Nucleus accumbens (tissue), 56 donors: ENCODE data around the gene PPY.
"Not testable (repeated sequence)": the region's sequence is repeated elsewhere in the genome, so short reads cannot be mapped to it uniquely, and the experiment has no call there.

Experiments
- DNase-seq, 56 donors: peaks; one replicate each; lab custom pipeline; 2025; lab: John Stamatoyannopoulos, UW

PPY gene

GRCh38 chr17:43907998-43908721 lies 34.1 kb downstream of the PPY start:
- DNase-seq = peak in 55 of 56 donors; percentile 12 to 90 (median 76)

GRCh38 chr17:43907425-43907981 lies 34.8 kb downstream of the PPY start, which contains the start of gene MPP2:
MPP2 (minus strand) TSS chr17:43907536; CDS start chr17:43904460, 3,076 bp downstream.
- DNase-seq = peak in 55 of 56 donors; percentile 31 to 91 (median 75)

GRCh38 chr17:43906951-43907424 lies 35.3 kb downstream of the PPY start:
- peak in 20 of 56 donors; percentile 36 to 76 (median 62) for DNase-seq

GRCh38 chr17:43905985-43906852 lies 36.1 kb downstream of the PPY start:
- peak in 55 of 56 donors; percentile 36 to 91 (median 80) for DNase-seq

- peak in 12 of 56 donors; percentile 5 to 30 (median 19) for DNase-seq
Measured at GRCh38 chr17:43905400-43905984, 36.8 kb downstream of the PPY start.

- DNase-seq = no peak
Measured at GRCh38 chr17:43901861-43902589, 40.3 kb downstream of the PPY start.

GRCh38 chr17:43900858-43901754 lies 41.2 kb downstream of the PPY start:
- no peak for DNase-seq

- peak; percentile 16 to 92 (median 74) for DNase-seq
Measured at GRCh38 chr17:43900183-43900857, 42.0 kb downstream of the PPY start.

- no peak for DNase-seq
Measured at GRCh38 chr17:43898446-43898845, 43.8 kb downstream of the PPY start.

GRCh38 chr17:43897831-43898230 lies 44.4 kb downstream of the PPY start:
- no peak for DNase-seq

- not testable (repeated sequence) for DNase-seq
Measured at GRCh38 chr17:43894494-43894893, 47.8 kb downstream of the PPY start.

- no peak for DNase-seq
Measured at GRCh38 chr17:43892647-43892952, 49.7 kb downstream of the PPY start.

GRCh38 chr17:43891851-43892646 lies 50.2 kb downstream of the PPY start:
- DNase-seq = no peak
